OCI-LY7 (cell line): ENCODE results near the gene CGB7. TPM values are rescaled to one million over a fixed set of nuclear protein-coding genes. Genes with fewer than 3 reads are reported as not detected.

Source experiments
- BruUV-seq: library from RNA; stranded (reverse); fragments of 400-500 nt; replicated peaks from 2 replicates; lab custom pipeline; 2021; lab: Mats Ljungman, UMichigan
- CTCF ChIA-PET: fragments of 300-600 bp; sonication (Branson Sonifier 250); formaldehyde crosslinking; loops from one replicate; lab custom pipeline; 2022; ENCODE audit warnings: antibody characterized with exemption; ENCODE audit not compliant: unreplicated experiment; lab: Charles Lee
- POLR2A ChIA-PET: fragments of 300-600 bp; sonication (Branson Sonifier 250); formaldehyde crosslinking; loops from one replicate; lab custom pipeline; 2022; ENCODE audit warnings: antibody characterized with exemption; lab: Charles Lee
- DNase-seq: peaks from one replicate; pipeline ENCODE4 v3.0.0-alpha.2; 2015; ENCODE audit warnings: low spot score
- H2AFZ ChIP-seq: fragments of 200-600 bp; sonication (generic), shearing (Covaris generic); 2 replicates; pipeline ENCODE4 v1.6.1; 2014; ENCODE audit warnings: mild to moderate bottlenecking, antibody characterized with exemption, low read length, moderate library complexity
- H3K27ac ChIP-seq: fragments of 200-600 bp; sonication (generic); 2 replicates; pipeline ENCODE4 v1.5.1; 2014; ENCODE audit warnings: mixed run types, low read depth, mild to moderate bottlenecking, moderate library complexity, low read length, inconsistent platforms; ENCODE audit not compliant: poor library complexity, severe bottlenecking
- H3K36me3 ChIP-seq: fragments of 200-600 bp; sonication (generic); 2 replicates; pipeline ENCODE4 v1.6.1; 2014; ENCODE audit warnings: mild to moderate bottlenecking, antibody characterized with exemption, low read length, moderate library complexity, mixed read lengths; ENCODE audit not compliant: insufficient read depth
- H3K4me1 ChIP-seq: fragments of 200-600 bp; sonication (generic); 2 replicates; pipeline ENCODE4 v1.5.1; 2014; ENCODE audit warnings: mild to moderate bottlenecking, low read length; ENCODE audit not compliant: insufficient read depth, poor library complexity, severe bottlenecking
- H3K4me2 ChIP-seq: fragments of 200-600 bp; sonication (generic); 2 replicates; pipeline ENCODE4 v1.6.1; 2014; ENCODE audit warnings: mild to moderate bottlenecking, low read length
- H3K4me3 ChIP-seq: fragments of 200-600 bp; sonication (generic); 2 replicates; pipeline ENCODE4 v1.5.1; 2014; ENCODE audit warnings: mild to moderate bottlenecking, low read depth, low read length; ENCODE audit not compliant: poor library complexity, severe bottlenecking
- H3K79me2 ChIP-seq: fragments of 200-600 bp; sonication (generic); 2 replicates; pipeline ENCODE4 v1.6.1; 2016; ENCODE audit warnings: low read depth, mild to moderate bottlenecking, low read length, moderate library complexity, mixed read lengths; ENCODE audit not compliant: insufficient read depth
- H3K9me2 ChIP-seq: fragments of 200-600 bp; sonication (generic); 2 replicates; pipeline ENCODE4 v1.6.1; 2016; ENCODE audit warnings: mild to moderate bottlenecking, low read length, mixed read lengths; ENCODE audit not compliant: insufficient read depth
- H3K9me3 ChIP-seq: fragments of 200-600 bp; sonication (generic); 2 replicates; pipeline ENCODE4 v1.6.1; 2014; ENCODE audit warnings: mild to moderate bottlenecking, mixed run types, low read length, mixed read lengths
- H4K20me1 ChIP-seq: fragments of 200-600 bp; sonication (generic); 2 replicates; pipeline ENCODE4 v1.6.1; 2014; ENCODE audit warnings: mild to moderate bottlenecking, antibody characterized with exemption, low read length, moderate library complexity, mixed read lengths; ENCODE audit not compliant: insufficient read depth
- CTCF ChIP-seq: fragments of 200-600 bp; sonication (generic); conservative IDR thresholded peaks from 2 replicates; pipeline ENCODE4 v1.5.1; 2014; ENCODE audit warnings: mild to moderate bottlenecking, antibody characterized with exemption, low read length, moderate library complexity, mixed read lengths
- EZH2phosphoT487 ChIP-seq: fragments of 200-600 bp; sonication (generic); IDR thresholded peaks from 2 replicates; pipeline ENCODE4 v1.6.1; 2018; ENCODE audit warnings: low read depth, borderline replicate concordance, mild to moderate bottlenecking, mixed run types, antibody characterized with exemption, low read length, moderate library complexity, mixed read lengths
- intact Hi-C: fragments of 100-400 bp; cut with micrococcal nuclease; formaldehyde crosslinking; loops from one replicate; pipeline ENCODE4 v1.10.0; 2022; ENCODE audit not compliant: unreplicated experiment
- total RNA-seq, 2 experiments: library from RNA; depleted of rRNA in 1 of 2; stranded (reverse); fragments of >200 nt in 1 of 2; shearing (Covaris generic) in 1 of 2; gene quantifications; 2 replicates each; pipeline ENCODE4 v1.2.3, GENCODE V29; 2014 to 2022

CGB7 gene
- total RNA-seq, 2 experiments from 2014 or later, result not detected

- no peak for DNase-seq
- no peak for TF ChIP-seq CTCF
- no peaks in the 10 kb centered on the region for H3K4me1 ChIP-seq
- ChIA-PET CTCF (no interaction called here), POLR2A (no interaction called here)
- H3K4me2 ChIP-seq, result no peak overlapping the region
- no TSS peak for BruUV-seq
- H3K79me2 ChIP-seq, result no peaks in the 10 kb centered on the region
- H4K20me1 ChIP-seq, result no peaks in the 10 kb centered on the region; the same call in 1 of the 2 replicates
- no peak overlapping the region for H2AFZ ChIP-seq
- H3K27ac ChIP-seq, result no peak overlapping the region
- H3K36me3 ChIP-seq, result no peaks in the 10 kb centered on the region
- no peaks in the 10 kb centered on the region for H3K9me3 ChIP-seq
- no peak overlapping the region for H3K4me3 ChIP-seq
- no peaks in the 10 kb centered on the region for H3K9me2 ChIP-seq
- intact Hi-C loops, result no loop called here
These were observed 6.6 kb upstream of the CGB7 start for GRCh38 chr19:49064029-49064629.

- H3K4me3 ChIP-seq, result no peak overlapping the region
- no peaks in the 10 kb centered on the region for H3K36me3 ChIP-seq
- ChIA-PET POLR2A (no interaction called here), CTCF (no interaction called here)
- intact Hi-C loops, result no loop called here
- H3K4me1 ChIP-seq, result no peaks in the 10 kb centered on the region
- no peaks in the 10 kb centered on the region for H4K20me1 ChIP-seq
- no TSS peak for BruUV-seq
- H3K79me2 ChIP-seq, result no peaks in the 10 kb centered on the region
- no peaks in the 10 kb centered on the region for H3K9me3 ChIP-seq
- TF ChIP-seq EZH2phosphoT487 (no peak), CTCF (no peak)
- no peaks in the 10 kb centered on the region for H3K9me2 ChIP-seq
- no peak for DNase-seq
- no peak overlapping the region for H3K4me2 ChIP-seq
- H3K27ac ChIP-seq, result no peak overlapping the region
- H2AFZ ChIP-seq, result no peak overlapping the region
These were observed 3.9 kb upstream of the CGB7 start for GRCh38 chr19:49061445-49061844.

- POLR2A ChIA-PET, result interaction anchor here (0.6 kb wide), 1 partner anchor 50 kb away, joined by 3 read pairs; no protein-coding TSS in a partner anchor
- intact Hi-C loops, result no loop called here
These were observed 3.5 kb upstream of the CGB7 start for GRCh38 chr19:49061000-49061399.

More at GRCh38 chr19:49061000-49061399, 3.5 kb upstream of the CGB7 start:
- Histone ChIP-seq H3K4me1 (no peaks in the 10 kb centered on the region), H2AFZ (no peak overlapping the region), H3K9me2 (no peaks in the 10 kb centered on the region), H3K4me2 (no peak overlapping the region), H3K36me3 (no peaks in the 10 kb centered on the region), H3K79me2 (no peaks in the 10 kb centered on the region), H3K9me3 (no peaks in the 10 kb centered on the region), H4K20me1 (no peaks in the 10 kb centered on the region), H3K27ac (no peak overlapping the region), H3K4me3 (no peak overlapping the region)
- TF ChIP-seq CTCF, result no peak
- CTCF ChIA-PET, result interaction anchor here (0.7 kb wide), 1 partner anchor 262 kb away, joined by 3 read pairs; no protein-coding TSS in a partner anchor
- no peak for DNase-seq
- BruUV-seq, result no TSS peak
